ENCODE data around the gene VWA5B2. TPM values are rescaled to one million over a fixed set of nuclear protein-coding genes. Genes with fewer than 3 reads are reported as not detected.

Gene VWA5B2
- polyA plus RNA-seq, 1 donor from 2014 or later, result 0.33 TPM

DNA sequence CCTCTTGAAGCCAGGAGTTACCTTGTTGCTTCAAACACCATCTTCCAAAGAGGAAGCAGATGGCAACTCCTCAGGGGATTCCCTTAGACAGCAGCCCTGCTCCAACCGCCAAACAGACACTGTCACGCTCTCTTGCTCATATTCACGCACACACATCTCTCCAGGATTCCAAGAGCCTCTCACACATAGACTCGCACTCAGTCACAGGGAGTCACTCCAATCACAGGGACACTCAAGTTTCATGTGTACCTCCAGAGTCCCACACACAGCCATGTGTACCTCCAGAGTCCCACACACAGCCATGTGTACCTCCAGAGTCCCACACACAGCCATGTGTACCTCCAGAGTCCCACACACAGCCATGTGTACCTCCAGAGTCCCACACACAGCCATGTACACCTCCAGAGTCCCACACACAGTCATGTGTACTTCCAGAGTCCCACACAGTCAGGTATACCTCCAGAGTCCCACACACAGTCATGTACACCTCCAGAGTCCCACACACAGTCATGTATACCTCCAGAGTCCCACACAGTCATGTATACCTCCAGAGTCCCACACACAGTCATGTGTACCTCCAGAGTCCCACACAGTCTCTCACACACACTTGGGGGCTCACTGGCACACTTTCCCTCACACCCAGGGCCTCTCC lies 6.1 kb downstream of the VWA5B2 start:
- H3K9ac ChIP-seq (ENCODE audit: low read length), result no peak overlapping the region
- H3K9me2 ChIP-seq (ENCODE audit: insufficient read depth, low read length), result no peaks in the 10 kb centered on the region
- peaks cover 36% of the 10 kb centered on the region for H3K27me3 ChIP-seq (ENCODE audit: insufficient read depth, low read depth, low read length)
- H3F3A ChIP-seq (ENCODE audit: insufficient read depth, low read length, poor library complexity, severe bottlenecking), result no peaks in the 10 kb centered on the region
- no peaks in the 10 kb centered on the region for H3K79me2 ChIP-seq (replicated peaks; ENCODE audit: insufficient read depth, low read length)
- no peak overlapping the region for H2AFZ ChIP-seq (ENCODE audit: low read depth, low read length)
- no peaks in the 10 kb centered on the region for H3K9me3 ChIP-seq (ENCODE audit: low read length)
- no peak overlapping the region for H3K4me2 ChIP-seq (ENCODE audit: low read length)
- no peak overlapping the region for H3K27ac ChIP-seq (ENCODE audit: low read length)
- TF ChIP-seq REST (IDR thresholded peaks at IDR 0.05; ENCODE audit: borderline replicate concordance), result no peak
- TF ChIP-seq RAD21 (conservative IDR thresholded peaks at IDR 0.05), result no peak
- TF ChIP-seq TAF1 (IDR thresholded peaks at IDR 0.05; ENCODE audit: low read depth), result no peak
- TF ChIP-seq EP300 (conservative IDR thresholded peaks at IDR 0.05; ENCODE audit: poor library complexity, severe bottlenecking), result no peak
- TF ChIP-seq, protein P1, sequence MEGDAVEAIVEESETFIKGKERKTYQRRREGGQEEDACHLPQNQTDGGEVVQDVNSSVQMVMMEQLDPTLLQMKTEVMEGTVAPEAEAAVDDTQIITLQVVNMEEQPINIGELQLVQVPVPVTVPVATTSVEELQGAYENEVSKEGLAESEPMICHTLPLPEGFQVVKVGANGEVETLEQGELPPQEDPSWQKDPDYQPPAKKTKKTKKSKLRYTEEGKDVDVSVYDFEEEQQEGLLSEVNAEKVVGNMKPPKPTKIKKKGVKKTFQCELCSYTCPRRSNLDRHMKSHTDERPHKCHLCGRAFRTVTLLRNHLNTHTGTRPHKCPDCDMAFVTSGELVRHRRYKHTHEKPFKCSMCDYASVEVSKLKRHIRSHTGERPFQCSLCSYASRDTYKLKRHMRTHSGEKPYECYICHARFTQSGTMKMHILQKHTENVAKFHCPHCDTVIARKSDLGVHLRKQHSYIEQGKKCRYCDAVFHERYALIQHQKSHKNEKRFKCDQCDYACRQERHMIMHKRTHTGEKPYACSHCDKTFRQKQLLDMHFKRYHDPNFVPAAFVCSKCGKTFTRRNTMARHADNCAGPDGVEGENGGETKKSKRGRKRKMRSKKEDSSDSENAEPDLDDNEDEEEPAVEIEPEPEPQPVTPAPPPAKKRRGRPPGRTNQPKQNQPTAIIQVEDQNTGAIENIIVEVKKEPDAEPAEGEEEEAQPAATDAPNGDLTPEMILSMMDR (IDR thresholded peaks at IDR 0.05; ENCODE audit: poor library complexity, severe bottlenecking), result no peak
- TF ChIP-seq SMC3 (conservative IDR thresholded peaks at IDR 0.05; ENCODE audit: poor library complexity), result no peak
- TF ChIP-seq EZH2 (IDR thresholded peaks at IDR 0.05; ENCODE audit: borderline replicate concordance, insufficient read depth, low read length, poor library complexity, severe bottlenecking), result no peak
- no peak for TF ChIP-seq MXI1 (conservative IDR thresholded peaks at IDR 0.05; ENCODE audit: poor library complexity, severe bottlenecking)
- TF ChIP-seq POLR2AphosphoS5 (IDR thresholded peaks at IDR 0.05), result no peak
- H3K4me3 ChIP-seq (ENCODE audit: low read length), result no peak overlapping the region
- no peaks in the 10 kb centered on the region for H3K36me3 ChIP-seq (ENCODE audit: insufficient read depth, low read length)
- no peaks in the 10 kb centered on the region for H4K20me1 ChIP-seq (ENCODE audit: insufficient read depth)

DNA sequence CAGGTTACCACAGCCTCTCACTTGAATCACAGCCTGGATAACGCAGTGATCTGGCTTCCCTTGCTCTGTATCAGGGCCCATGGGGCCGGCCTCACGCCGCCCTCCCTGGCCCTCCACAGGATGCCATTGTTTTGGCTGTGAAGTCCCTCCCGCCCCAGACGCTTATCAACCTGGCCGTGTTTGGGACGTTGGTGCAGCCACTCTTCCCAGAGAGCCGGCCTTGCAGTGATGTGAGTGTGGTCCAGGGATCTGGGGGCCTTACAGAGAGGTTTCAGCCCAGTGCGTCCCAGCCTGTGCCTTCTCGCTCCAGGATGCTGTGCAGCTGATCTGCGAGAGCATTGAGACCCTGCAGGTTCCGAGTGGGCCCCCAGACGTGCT lies 6.6 kb downstream of the VWA5B2 start:
- Histone ChIP-seq H2AFZ (ENCODE audit: low read depth, low read length) (no peak overlapping the region), H3K9ac (ENCODE audit: low read length) (no peak overlapping the region), H3F3A (ENCODE audit: insufficient read depth, low read length, poor library complexity, severe bottlenecking) (no peaks in the 10 kb centered on the region), H3K79me2 (replicated peaks; ENCODE audit: insufficient read depth, low read length) (no peaks in the 10 kb centered on the region), H3K36me3 (ENCODE audit: insufficient read depth, low read length) (no peaks in the 10 kb centered on the region), H4K20me1 (ENCODE audit: insufficient read depth) (no peaks in the 10 kb centered on the region), H3K9me3 (ENCODE audit: low read length) (no peaks in the 10 kb centered on the region), H3K27me3 (ENCODE audit: insufficient read depth, low read depth, low read length) (peaks cover 31% of the 10 kb centered on the region), H3K4me3 (ENCODE audit: low read length) (no peak overlapping the region), H3K27ac (ENCODE audit: low read length) (no peak overlapping the region), H3K4me2 (ENCODE audit: low read length) (no peak overlapping the region), H3K9me2 (ENCODE audit: insufficient read depth, low read length) (no peaks in the 10 kb centered on the region)
- TF ChIP-seq RAD21 (conservative IDR thresholded peaks at IDR 0.05), result no peak

All from neural cell (in vitro differentiated cells).